Stimulated activated naive CD8-positive, alpha-beta T cell treated with anti-CD3 and anti-CD28 coated beads, Interleukin-15, amount 100 ng/mL, for 72 hours (primary cell): ENCODE measurements around the gene PHACTR1.
A peak's percentile ranks its signal among the peaks of the same experiment; 100 is the strongest.
"Not testable (repeated sequence)": the region's sequence is repeated elsewhere in the genome, so short reads cannot be mapped to it uniquely, and the experiment has no call there.

ENCODE experiments used
- ATAC-seq: fragments of 150-1000 bp; cut with Tn5 transposase; 2 replicates; pipeline ENCODE4 v1.10.0; 2021; ENCODE audit warnings: mild to moderate bottlenecking, moderate library complexity
- DNase-seq, 2 donors: peaks; one replicate each; pipeline ENCODE4 v3.0.0; 2021 to 2022
- H3K27ac Mint-ChIP-seq, 2 donors: one replicate each; pipeline ENCODE4 v1.8.0; 2022; ENCODE audit warnings: mild to moderate bottlenecking in 2 of 2, mixed read lengths in 2 of 2, moderate library complexity in 2 of 2
- H3K27me3 Mint-ChIP-seq: one replicate; pipeline ENCODE4 v1.8.0; 2022; ENCODE audit warnings: mixed read lengths
- H3K4me1 Mint-ChIP-seq: one replicate; pipeline ENCODE4 v1.8.0; 2022; ENCODE audit warnings: mild to moderate bottlenecking, mixed read lengths
- H3K4me3 Mint-ChIP-seq, 2 donors: one replicate each; pipeline ENCODE4 v1.8.0; 2022; ENCODE audit warnings: mild to moderate bottlenecking in 2 of 2, mixed read lengths in 2 of 2, moderate library complexity in 1 of 2
- H3K9me3 Mint-ChIP-seq, 2 donors: one replicate each; pipeline ENCODE4 v1.8.0; 2022; ENCODE audit warnings: mixed read lengths in 2 of 2

PHACTR1 gene

DNA sequence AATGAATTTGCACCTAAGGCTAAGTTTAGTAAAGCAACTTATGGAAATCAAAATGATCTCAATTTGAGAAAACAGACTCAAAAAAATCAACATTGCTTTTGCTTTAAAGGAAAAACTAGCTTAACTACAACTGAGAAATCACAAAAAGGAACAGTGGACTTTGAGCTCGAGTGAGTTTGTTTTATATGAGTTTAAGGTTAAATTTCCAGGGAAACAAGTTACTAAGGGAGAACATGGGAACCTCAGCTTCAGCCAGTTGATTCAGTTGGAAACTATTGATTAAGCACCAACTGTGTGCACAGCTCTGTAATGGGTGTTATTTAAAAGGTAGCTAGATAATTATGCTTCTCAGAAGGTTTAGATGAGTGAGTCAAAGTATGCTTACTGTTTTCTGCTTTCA is 526.0 kb downstream of the PHACTR1 start:
- H3K4me1 Mint-ChIP-seq = peaks cover 5% of the 10 kb centered on the region
- peaks cover 17% of the 10 kb centered on the region for H3K27me3 Mint-ChIP-seq

DNA sequence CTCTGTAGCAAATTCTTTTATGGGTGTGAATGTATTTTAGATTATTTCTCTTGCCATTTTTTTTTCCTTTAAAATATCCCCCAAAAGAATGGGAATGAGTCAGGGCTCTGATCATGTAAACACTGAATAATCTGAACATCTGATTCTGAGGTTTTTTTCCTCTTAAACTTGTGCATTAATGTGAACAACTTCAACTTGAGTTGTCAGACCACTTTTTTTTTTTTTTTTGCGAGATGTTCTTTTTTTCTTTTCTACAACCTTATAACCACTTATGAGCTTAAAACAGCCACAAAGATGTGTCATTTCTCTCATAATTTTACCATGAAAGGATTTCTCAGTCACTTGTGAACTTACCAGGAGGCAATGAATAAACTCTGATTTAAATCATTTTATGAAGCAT is 526.5 kb downstream of the PHACTR1 start:
- DNase-seq (no peak), ATAC-seq (no peak)
- Mint-ChIP-seq H3K4me1 (peaks cover 5% of the 10 kb centered on the region), H3K4me3 (no peak overlapping the region), H3K27ac (no peak overlapping the region), H3K9me3 (peaks cover 4 to 16% of the 10 kb centered on the region in 2 donors), H3K27me3 (peaks cover 17% of the 10 kb centered on the region)

More for the DNA sequence above, 526.0 kb downstream of the PHACTR1 start:
- DNase-seq (no peak), ATAC-seq (no peak)
- Mint-ChIP-seq H3K27ac (no peak overlapping the region), H3K9me3 (peaks cover 4 to 16% of the 10 kb centered on the region in 2 donors), H3K4me3 (no peak overlapping the region)

DNA sequence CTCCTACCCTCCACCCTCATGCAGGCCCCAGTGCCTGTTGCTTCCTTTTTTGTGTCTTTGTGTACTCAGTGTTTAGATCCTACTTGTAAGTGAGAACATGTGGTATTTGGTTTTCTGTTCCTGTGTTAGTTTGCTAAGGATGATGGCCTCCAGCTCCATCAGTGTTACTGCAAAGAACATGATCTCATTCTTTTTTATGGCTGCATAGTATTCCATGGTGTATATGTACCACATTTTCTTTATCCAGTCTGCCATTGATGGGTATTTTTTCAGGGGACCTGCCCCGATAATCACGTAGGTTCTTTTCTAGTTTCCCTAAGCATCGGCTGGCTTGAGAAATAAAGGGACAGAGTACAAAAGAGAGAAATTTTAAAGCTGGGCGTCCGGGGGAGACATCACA is 527.2 kb downstream of the PHACTR1 start:
- peaks cover 15% of the 10 kb centered on the region for H3K27me3 Mint-ChIP-seq
- not testable (repeated sequence) for ATAC-seq

DNA sequence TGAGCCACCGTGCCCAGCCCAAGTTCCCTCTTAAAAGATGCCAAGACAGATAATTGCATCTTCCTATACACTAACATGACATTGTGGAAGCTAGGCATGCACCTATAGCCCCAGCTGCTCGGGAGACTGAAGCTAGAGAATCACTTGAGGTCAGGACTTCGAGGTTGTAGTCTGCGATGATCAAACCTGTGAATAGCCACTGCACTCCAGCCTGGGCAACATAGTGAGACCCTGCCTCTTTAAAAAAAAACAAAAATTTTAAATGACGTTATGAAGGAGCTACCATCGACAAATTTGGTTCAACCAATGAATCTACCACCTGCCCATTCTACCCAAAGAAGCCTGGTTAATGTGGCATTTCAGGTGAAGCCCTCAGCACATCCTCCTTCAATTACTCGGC is 531.1 kb downstream of the PHACTR1 start:
- ATAC-seq = no peak
- H3K27me3 Mint-ChIP-seq = no peaks in the 10 kb centered on the region
- no peak overlapping the region for H3K4me3 Mint-ChIP-seq
- no peak overlapping the region for H3K27ac Mint-ChIP-seq
- peaks cover 5% of the 10 kb centered on the region for H3K4me1 Mint-ChIP-seq
- no peak for DNase-seq
- peaks cover 4 to 16% of the 10 kb centered on the region in 2 donors for H3K9me3 Mint-ChIP-seq

More for the DNA sequence above, 527.2 kb downstream of the PHACTR1 start:
- Mint-ChIP-seq H3K9me3 (peaks cover 4 to 16% of the 10 kb centered on the region in 2 donors), H3K27ac (peak overlapping the region in 1 of 2 donors; percentile 27)
- not testable (repeated sequence) for H3K4me3 Mint-ChIP-seq, DNase-seq, H3K4me1 Mint-ChIP-seq

DNA sequence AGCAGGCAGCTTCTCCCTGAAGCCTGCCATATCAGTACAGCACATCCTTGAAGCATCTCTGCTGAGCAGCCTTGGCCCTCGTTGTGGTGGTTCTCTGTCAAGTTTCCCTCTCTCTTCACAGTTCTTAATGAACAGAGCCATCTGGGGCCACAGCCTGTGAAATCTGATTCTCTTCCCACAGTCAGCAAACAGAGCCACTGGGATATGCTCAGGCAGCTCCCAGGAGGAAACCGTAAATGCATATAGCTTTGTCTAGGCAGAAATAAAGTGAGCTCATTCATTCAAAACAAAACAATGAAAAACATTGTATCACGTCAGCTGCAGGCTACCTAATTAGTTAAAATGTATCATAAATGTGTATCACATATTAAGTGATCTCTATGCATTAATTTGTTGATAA is 531.5 kb downstream of the PHACTR1 start:
- H3K4me1 Mint-ChIP-seq = peaks cover 2% of the 10 kb centered on the region
- ATAC-seq (no peak), DNase-seq (no peak)
- peaks cover 4 to 16% of the 10 kb centered on the region in 2 donors for H3K9me3 Mint-ChIP-seq
- no peak overlapping the region for H3K27ac Mint-ChIP-seq
- no peak overlapping the region for H3K4me3 Mint-ChIP-seq
- no peaks in the 10 kb centered on the region for H3K27me3 Mint-ChIP-seq

DNA sequence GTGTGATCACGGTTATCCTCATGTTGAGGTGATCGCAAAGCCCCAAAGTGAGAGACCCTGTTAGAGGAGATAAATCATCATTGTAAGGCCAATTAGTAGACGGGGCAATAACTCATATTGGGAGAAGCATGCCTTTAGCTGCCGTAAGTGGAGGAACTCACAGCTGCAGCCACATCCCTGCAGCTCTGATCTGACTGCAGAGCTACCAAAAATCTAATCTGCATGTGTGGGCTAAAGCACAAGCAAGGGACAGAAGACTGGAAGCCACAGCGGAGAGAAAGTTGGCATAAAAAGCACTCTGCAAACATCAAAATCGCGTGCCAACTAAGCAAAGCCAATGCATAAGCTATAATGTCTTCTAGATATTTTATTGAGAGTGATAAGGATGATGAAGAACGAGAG is 532.0 kb downstream of the PHACTR1 start:
- no peak for ATAC-seq
- no peak overlapping the region for H3K4me3 Mint-ChIP-seq
- H3K9me3 Mint-ChIP-seq = peaks cover 4 to 14% of the 10 kb centered on the region in 2 donors
- no peak for DNase-seq
- H3K4me1 Mint-ChIP-seq = no peaks in the 10 kb centered on the region
- H3K27me3 Mint-ChIP-seq = no peaks in the 10 kb centered on the region
- no peak overlapping the region for H3K27ac Mint-ChIP-seq

DNA sequence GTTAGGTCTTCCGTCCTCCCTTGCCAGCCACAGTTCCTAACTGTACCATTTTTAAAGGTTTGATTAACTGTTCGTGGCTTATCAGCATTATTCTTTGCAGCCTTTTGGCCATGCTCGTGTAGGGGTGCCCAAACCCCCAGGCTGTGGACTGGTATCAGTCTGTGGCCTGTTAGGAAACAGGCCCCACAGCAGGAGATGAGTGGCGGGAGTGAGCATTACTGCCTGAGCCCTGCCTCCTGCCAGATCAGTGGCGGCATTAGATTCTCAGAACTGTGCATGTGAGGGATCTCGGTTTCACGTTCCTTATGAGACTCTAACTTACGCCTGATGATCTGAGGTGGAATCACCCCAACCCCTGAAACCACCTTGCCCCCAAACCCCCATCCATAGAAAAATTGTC is 532.4 kb downstream of the PHACTR1 start:
- Mint-ChIP-seq H3K4me1 (no peaks in the 10 kb centered on the region), H3K4me3 (no peak overlapping the region), H3K27ac (no peak overlapping the region), H3K9me3 (peaks cover under 1 to 10% of the 10 kb centered on the region in 2 donors), H3K27me3 (no peaks in the 10 kb centered on the region)
- DNase-seq = no peak
- ATAC-seq = no peak

DNA sequence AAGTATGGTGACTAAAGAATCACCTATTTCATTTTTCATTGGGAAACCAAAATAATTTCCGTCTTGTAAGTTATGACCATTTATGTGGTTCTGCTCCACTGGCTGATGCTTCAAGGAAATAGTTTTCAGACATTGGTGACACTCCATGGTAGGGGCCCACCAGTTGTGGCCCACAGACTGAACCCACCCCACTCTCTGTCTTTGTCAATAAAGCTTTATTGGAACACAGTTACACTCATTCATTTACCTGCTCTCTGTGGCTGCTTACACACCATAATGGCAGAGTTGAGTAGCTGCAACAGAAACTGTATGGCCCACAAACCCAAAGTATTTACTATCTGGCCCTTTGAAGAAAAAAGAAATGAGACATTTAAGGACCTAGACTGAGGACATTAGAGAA is 533.2 kb downstream of the PHACTR1 start:
- no peaks in the 10 kb centered on the region for H3K27me3 Mint-ChIP-seq
- peaks cover 0 to 1% of the 10 kb centered on the region in 2 donors for H3K9me3 Mint-ChIP-seq
- no peak overlapping the region for H3K27ac Mint-ChIP-seq
- no peak overlapping the region for H3K4me3 Mint-ChIP-seq
- H3K4me1 Mint-ChIP-seq = no peaks in the 10 kb centered on the region
- ATAC-seq = no peak
- no peak for DNase-seq

DNA sequence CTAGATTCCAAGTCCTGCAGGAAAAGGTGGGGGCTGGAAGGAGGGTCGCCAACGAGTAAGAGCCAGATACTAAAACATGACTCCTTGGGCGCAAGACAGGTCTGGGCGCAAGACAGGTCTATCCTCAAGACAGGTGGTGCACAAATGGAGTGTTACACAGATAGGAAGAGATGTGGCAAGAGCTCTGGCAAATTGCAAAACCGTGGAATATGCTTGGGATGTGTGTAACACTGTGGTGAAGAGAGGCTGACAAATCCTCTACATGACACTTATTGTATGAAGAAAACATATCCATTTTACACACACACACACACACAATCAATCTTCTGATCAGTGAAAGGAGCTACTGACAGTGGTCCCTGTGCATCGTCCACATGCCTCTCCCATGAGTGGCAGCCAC is 534.1 kb downstream of the PHACTR1 start:
- H3K9me3 Mint-ChIP-seq = no peaks in the 10 kb centered on the region
- ATAC-seq (no peak), DNase-seq (no peak)
- no peak overlapping the region for H3K27ac Mint-ChIP-seq
- no peak overlapping the region for H3K4me3 Mint-ChIP-seq
- no peaks in the 10 kb centered on the region for H3K4me1 Mint-ChIP-seq
- no peaks in the 10 kb centered on the region for H3K27me3 Mint-ChIP-seq

DNA sequence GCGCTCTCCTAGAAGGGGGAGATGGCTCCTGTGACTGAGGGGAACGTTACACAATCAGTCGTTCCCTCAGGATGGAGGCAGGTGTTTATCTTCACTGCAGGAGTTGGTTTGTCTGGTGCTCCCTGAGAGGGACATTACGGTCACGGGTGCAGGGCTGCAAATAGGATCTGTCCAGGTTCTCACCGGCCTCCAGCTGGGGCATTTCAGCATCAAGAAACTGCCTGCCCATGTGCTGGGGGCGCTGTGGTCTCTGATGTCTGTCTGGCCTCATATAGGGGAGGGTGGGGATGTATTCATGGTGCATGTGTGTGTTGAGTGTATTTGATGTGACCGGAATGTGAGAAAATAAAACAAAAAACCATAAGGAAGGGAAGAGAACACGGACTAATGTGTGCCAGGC is 534.7 kb downstream of the PHACTR1 start:
- no peaks in the 10 kb centered on the region for H3K4me1 Mint-ChIP-seq
- no peak overlapping the region for H3K27ac Mint-ChIP-seq
- H3K4me3 Mint-ChIP-seq = no peak overlapping the region
- ATAC-seq (no peak), DNase-seq (no peak)
- H3K9me3 Mint-ChIP-seq = peaks cover under 1 to 2% of the 10 kb centered on the region in 2 donors
- H3K27me3 Mint-ChIP-seq = no peaks in the 10 kb centered on the region

DNA sequence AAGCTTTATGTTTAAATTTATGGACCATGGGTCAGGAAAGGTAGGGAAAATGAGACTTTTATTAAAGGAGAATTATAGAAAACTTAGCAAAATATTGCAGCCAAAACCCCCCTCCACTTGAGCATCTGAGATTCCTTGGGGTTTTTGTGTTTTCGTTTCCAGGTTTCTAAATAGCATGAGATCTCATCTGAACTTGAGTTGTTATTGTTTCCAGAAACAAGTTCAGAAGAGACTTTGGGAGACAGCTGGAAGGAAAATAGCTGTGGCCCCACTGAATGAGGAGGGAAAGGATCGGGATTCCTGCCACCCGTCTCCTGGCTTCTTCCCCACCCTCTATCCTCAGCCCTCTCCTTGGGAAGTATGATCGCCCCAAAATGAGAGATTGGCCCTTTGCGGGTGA is 536.2 kb downstream of the PHACTR1 start:
- Mint-ChIP-seq H3K4me1 (no peaks in the 10 kb centered on the region), H3K4me3 (no peak overlapping the region), H3K27ac (no peak overlapping the region), H3K27me3 (no peaks in the 10 kb centered on the region), H3K9me3 (peaks cover 4 to 7% of the 10 kb centered on the region in 2 donors)
- DNase-seq (no peak), ATAC-seq (no peak)

DNA sequence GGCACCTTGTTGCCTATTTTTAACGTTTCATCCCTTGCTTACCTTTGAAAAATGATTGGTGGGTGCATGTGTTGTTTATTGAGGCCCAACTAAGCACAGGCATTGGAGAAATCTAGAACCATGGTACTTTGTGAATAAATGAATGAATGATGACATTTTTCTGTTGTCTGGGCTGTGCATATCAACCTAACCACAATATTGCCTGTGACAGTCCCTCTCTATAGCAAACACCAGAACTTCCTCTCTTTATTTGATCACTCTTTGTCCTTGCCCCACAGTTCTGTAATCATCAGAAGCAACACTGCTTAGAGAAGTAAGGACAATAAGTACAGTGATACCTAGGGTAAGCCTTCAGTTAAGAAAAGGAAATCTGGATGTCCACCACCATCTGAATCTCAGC is 536.7 kb downstream of the PHACTR1 start:
- no peak for DNase-seq
- ATAC-seq = no peak
- no peaks in the 10 kb centered on the region for H3K27me3 Mint-ChIP-seq
- no peak overlapping the region for H3K4me3 Mint-ChIP-seq
- H3K4me1 Mint-ChIP-seq = no peaks in the 10 kb centered on the region
- H3K27ac Mint-ChIP-seq = peak overlapping the region in 1 of 2 donors; percentile 8
- H3K9me3 Mint-ChIP-seq = peaks cover 4 to 7% of the 10 kb centered on the region in 2 donors

DNA sequence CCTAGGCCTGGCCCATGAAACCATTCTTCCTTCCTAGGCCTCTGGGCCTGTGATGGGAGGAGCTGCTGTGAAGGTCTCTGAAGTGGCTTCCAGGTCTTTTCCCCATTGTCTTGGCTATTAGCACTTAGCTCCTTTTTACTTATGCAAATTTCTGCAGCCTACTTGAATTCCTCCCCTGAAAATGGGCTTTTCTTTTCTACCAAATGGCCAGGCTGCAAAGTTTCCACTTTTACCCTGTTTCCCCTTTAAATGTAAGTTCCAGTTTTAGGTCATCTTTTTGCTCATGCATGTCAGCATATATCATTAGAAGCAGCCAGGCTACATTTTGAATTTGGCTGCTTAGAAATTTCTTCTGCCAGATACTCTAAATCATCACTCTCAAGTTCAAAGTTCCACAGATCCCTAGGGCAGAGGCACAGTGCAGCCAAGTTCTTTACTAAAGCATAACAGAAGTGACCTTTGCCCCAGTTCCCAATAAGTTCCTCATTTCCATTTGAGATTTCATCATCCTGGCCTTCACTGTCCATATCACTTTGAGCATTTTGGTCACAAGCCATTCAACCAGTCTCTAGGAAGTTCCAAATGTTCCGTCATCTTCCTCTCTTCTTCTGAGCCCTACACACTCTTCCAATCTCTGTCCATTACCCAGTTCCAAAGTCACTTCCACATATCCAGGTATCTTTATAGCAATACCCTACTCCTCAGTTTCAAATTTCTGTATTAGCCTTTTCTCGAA is 539.9 kb downstream of the PHACTR1 start:
- DNase-seq (no peak), ATAC-seq (no peak)
- Mint-ChIP-seq H3K27ac (no peak overlapping the region), H3K4me3 (no peak overlapping the region), H3K27me3 (no peaks in the 10 kb centered on the region), H3K9me3 (peaks cover 4 to 7% of the 10 kb centered on the region in 2 donors), H3K4me1 (peaks cover 7% of the 10 kb centered on the region)

DNA sequence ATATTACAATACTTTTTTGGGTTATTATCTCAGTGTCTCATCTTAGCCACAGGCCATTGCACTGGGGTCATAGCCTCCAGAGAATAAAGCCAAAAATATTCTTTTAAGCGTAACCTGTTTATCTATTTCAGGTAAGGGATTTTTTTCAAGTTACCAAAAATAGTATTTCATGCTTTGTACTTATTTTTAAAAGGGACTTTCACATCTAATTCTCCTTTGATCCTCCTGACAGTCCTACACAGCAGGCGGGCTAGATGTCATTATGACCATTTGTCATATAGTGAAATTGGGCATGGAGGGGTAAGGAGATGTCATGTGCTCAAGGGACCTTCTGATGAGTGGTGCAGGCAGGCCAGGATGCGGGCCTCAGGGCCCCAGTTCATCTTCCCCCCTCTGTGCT is 542.8 kb downstream of the PHACTR1 start:
- Mint-ChIP-seq H3K4me1 (peaks cover 15% of the 10 kb centered on the region), H3K9me3 (peaks cover 4 to 7% of the 10 kb centered on the region in 2 donors), H3K4me3 (no peak overlapping the region), H3K27me3 (no peaks in the 10 kb centered on the region), H3K27ac (no peak overlapping the region)
- ATAC-seq = no peak
- no peak for DNase-seq

DNA sequence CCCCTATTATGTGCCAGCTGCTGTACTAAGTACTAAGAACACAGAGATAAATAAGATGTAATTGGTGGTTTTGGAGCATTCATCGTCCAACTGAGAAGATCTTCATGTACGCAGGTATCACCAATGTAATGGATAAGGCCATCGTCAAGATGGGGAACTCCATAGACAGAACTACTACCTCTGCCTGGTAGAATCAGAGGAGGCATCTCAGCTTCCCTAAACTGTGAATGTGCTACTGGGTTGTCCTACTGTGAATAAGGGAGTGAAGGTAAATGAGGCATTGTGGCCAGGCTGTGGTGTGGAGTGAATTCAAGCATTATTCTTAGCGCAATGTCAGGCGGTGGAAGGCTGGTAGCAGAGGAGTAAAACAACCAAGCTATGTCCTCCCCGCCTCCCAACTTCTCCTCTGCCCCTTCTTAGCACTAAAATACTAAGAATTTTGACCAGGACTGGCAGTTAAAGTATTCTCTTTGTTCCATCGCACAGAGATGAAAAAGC is 543.6 kb downstream of the PHACTR1 start:
- DNase-seq = no peak
- ATAC-seq = no peak
- Mint-ChIP-seq H3K27me3 (no peaks in the 10 kb centered on the region), H3K27ac (no peak overlapping the region), H3K9me3 (peaks cover 4 to 7% of the 10 kb centered on the region in 2 donors), H3K4me1 (peaks cover 15% of the 10 kb centered on the region), H3K4me3 (no peak overlapping the region)

DNA sequence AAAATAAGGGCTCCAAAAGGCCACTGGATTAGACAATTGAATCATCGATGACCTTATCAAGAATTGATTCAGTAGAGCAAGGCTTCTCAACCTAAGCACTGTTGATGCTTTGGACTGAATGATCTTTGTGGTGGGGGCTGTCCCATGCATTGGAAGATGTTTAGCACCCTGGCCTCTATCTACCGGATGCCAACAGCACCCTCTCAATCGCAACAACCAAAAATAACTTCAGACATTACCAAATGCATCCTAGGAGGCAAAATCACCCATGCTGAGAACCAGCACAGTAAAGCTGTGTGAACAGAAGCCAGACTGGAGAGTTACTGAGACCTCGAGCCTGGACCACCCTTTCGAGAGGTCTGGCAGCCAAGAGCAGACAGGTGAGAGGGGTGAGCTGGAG is 544.3 kb downstream of the PHACTR1 start:
- ATAC-seq = no peak
- DNase-seq = no peak
- H3K9me3 Mint-ChIP-seq = peaks cover 4 to 7% of the 10 kb centered on the region in 2 donors
- H3K27me3 Mint-ChIP-seq = no peaks in the 10 kb centered on the region
- peaks cover 15% of the 10 kb centered on the region for H3K4me1 Mint-ChIP-seq
- H3K27ac Mint-ChIP-seq = no peak overlapping the region
- H3K4me3 Mint-ChIP-seq = no peak overlapping the region
